ENCODE results near the gene RIPK3. TPM values are rescaled to one million over a fixed set of nuclear protein-coding genes. Genes with fewer than 3 reads are reported as not detected.
"Not testable (repeated sequence)": the region's sequence is repeated elsewhere in the genome, so short reads cannot be mapped to it uniquely, and the experiment has no call there.

The RIPK3 gene
- 14.4 TPM for polyA plus RNA-seq (2013)

- Histone ChIP-seq H3K27ac (ENCODE audit: insufficient read depth in 1 of 2, low read depth in 1 of 2, low read length in 2 of 2, poor library complexity in 1 of 2, severe bottlenecking in 2 of 2) (peak within 1 kb of the TSS in 1 of 2 experiments; percentile 53), H3K9me3 (ENCODE audit: control extremely low read depth in 1 of 5, control insufficient read depth in 4 of 5, insufficient read depth in 2 of 5, low read depth in 1 of 5, low read length in 4 of 5) (no peaks in the 10 kb centered on the region), H3K4me3 (ENCODE audit: control insufficient read depth in 1 of 7, extremely low read depth in 1 of 7, insufficient read depth in 4 of 7, low read depth in 2 of 7, low read length in 6 of 7) (peak within 1 kb of the TSS; percentile 43 to 91 (median 75)), H3K36me3 (ENCODE audit: control insufficient read depth in 4 of 4, insufficient read depth in 4 of 4, low read length in 3 of 4) (peaks cover 0 to 18% (median 9%) of the 10 kb centered on the region in 4 experiments), H3K4me1 (ENCODE audit: control extremely low read depth in 1 of 4, control insufficient read depth in 4 of 4, insufficient read depth in 4 of 4, low read length in 3 of 4) (peaks cover 7 to 40% (median 38%) of the 10 kb centered on the region in 4 experiments), H3K27me3 (replicated peaks in 2 of 5; ENCODE audit: control insufficient read depth in 4 of 5, insufficient read depth in 5 of 5, low read length in 4 of 5) (peaks cover 0 to 10% (median 2%) of the 10 kb centered on the region in 5 experiments)
- CTCF ChIA-PET, result interaction anchor here (0.7 to 21.7 kb wide), 19 partner anchors 7 to 93 kb away, joined by 3 to 488 read pairs (median 4); partner anchors contain the start of genes CBLN3, KHNYN and SDR39U1
- WGBS (ENCODE audit: insufficient coverage), result 5% methylated on average over 29 of the region's 51 CpGs
- POLR2A ChIA-PET, result interaction anchor here (0.6 to 1.4 kb wide), 2 partner anchors 8 to 88 kb away, joined by 3 to 4 read pairs; no protein-coding TSS in a partner anchor
- DNase-seq, result peak in 2 of 3 donors; percentile 62 to 74
Observed at GRCh38 chr14:24339284-24340151, at the start of gene RIPK3. Gene RIPK3, minus strand, starts transcription at chr14:24339991. Its CDS starts 165 bp downstream, at chr14:24339826.

- POLR2A ChIA-PET, result no interaction called here
- Histone ChIP-seq H3K9me3 (ENCODE audit: control extremely low read depth in 1 of 5, control insufficient read depth in 4 of 5, insufficient read depth in 2 of 5, low read depth in 1 of 5, low read length in 4 of 5) (no peaks in the 10 kb centered on the region), H3K4me1 (ENCODE audit: control extremely low read depth in 1 of 4, control insufficient read depth in 4 of 4, insufficient read depth in 4 of 4, low read length in 3 of 4) (peaks cover 6 to 42% (median 37%) of the 10 kb centered on the region in 4 experiments), H3K27ac (ENCODE audit: insufficient read depth in 1 of 2, low read depth in 1 of 2, low read length in 2 of 2, poor library complexity in 1 of 2, severe bottlenecking in 2 of 2) (no peak overlapping the region), H3K4me3 (ENCODE audit: control insufficient read depth in 1 of 7, extremely low read depth in 1 of 7, insufficient read depth in 4 of 7, low read depth in 2 of 7, low read length in 6 of 7) (no peak overlapping the region), H3K36me3 (ENCODE audit: control insufficient read depth in 4 of 4, insufficient read depth in 4 of 4, low read length in 3 of 4) (no peaks in the 10 kb centered on the region), H3K27me3 (replicated peaks in 2 of 5; ENCODE audit: control insufficient read depth in 4 of 5, insufficient read depth in 5 of 5, low read length in 4 of 5) (no peaks in the 10 kb centered on the region)
- CTCF ChIA-PET, result interaction anchor here (0.6 to 3.2 kb wide), 11 partner anchors 9 to 133 kb away, joined by 3 to 16 read pairs (median 4); partner anchors contain the start of gene KHNYN
- WGBS (ENCODE audit: insufficient coverage), result 84% methylated on average over 7 of the region's 11 CpGs
- no peak for DNase-seq
Observed at GRCh38 chr14:24389226-24389848, 49.5 kb upstream of the RIPK3 start.

GRCh38 chr14:24388474-24389179, 48.8 kb upstream of the RIPK3 start:
- Histone ChIP-seq H3K27me3 (replicated peaks in 2 of 5; ENCODE audit: control insufficient read depth in 4 of 5, insufficient read depth in 5 of 5, low read length in 4 of 5) (no peaks in the 10 kb centered on the region), H3K4me3 (ENCODE audit: control insufficient read depth in 1 of 7, extremely low read depth in 1 of 7, insufficient read depth in 4 of 7, low read depth in 2 of 7, low read length in 6 of 7) (no peak overlapping the region), H3K27ac (ENCODE audit: insufficient read depth in 1 of 2, low read depth in 1 of 2, low read length in 2 of 2, poor library complexity in 1 of 2, severe bottlenecking in 2 of 2) (no peak overlapping the region), H3K36me3 (ENCODE audit: control insufficient read depth in 4 of 4, insufficient read depth in 4 of 4, low read length in 3 of 4) (no peaks in the 10 kb centered on the region), H3K9me3 (ENCODE audit: control extremely low read depth in 1 of 5, control insufficient read depth in 4 of 5, insufficient read depth in 2 of 5, low read depth in 1 of 5, low read length in 4 of 5) (no peaks in the 10 kb centered on the region), H3K4me1 (ENCODE audit: control extremely low read depth in 1 of 4, control insufficient read depth in 4 of 4, insufficient read depth in 4 of 4, low read length in 3 of 4) (peaks cover 6 to 35% (median 30%) of the 10 kb centered on the region in 4 experiments)
- DNase-seq, result no peak
- ChIA-PET POLR2A (no interaction called here), CTCF (interaction anchor here (0.6 to 3.2 kb wide), 11 partner anchors 8 to 43 kb away, joined by 3 to 16 read pairs (median 5); partner anchors contain the start of gene KHNYN)
- WGBS (ENCODE audit: insufficient coverage), result 90% methylated on average over 2 of the region's 2 CpGs

GRCh38 chr14:24387579-24387978, 47.8 kb upstream of the RIPK3 start:
- H3K9me3 ChIP-seq (ENCODE audit: control extremely low read depth in 1 of 5, control insufficient read depth in 4 of 5, insufficient read depth in 2 of 5, low read depth in 1 of 5, low read length in 4 of 5); H3K4me3 ChIP-seq (ENCODE audit: control insufficient read depth in 1 of 7, extremely low read depth in 1 of 7, insufficient read depth in 4 of 7, low read depth in 2 of 7, low read length in 6 of 7); H3K27me3 ChIP-seq (replicated peaks in 2 of 5; ENCODE audit: control insufficient read depth in 4 of 5, insufficient read depth in 5 of 5, low read length in 4 of 5); H3K36me3 ChIP-seq (ENCODE audit: control insufficient read depth in 4 of 4, insufficient read depth in 4 of 4, low read length in 3 of 4); DNase-seq; H3K27ac ChIP-seq (ENCODE audit: insufficient read depth in 1 of 2, low read depth in 1 of 2, low read length in 2 of 2, poor library complexity in 1 of 2, severe bottlenecking in 2 of 2); POLR2A ChIA-PET: not testable (repeated sequence)
- H3K4me1 ChIP-seq (ENCODE audit: control extremely low read depth in 1 of 4, control insufficient read depth in 4 of 4, insufficient read depth in 4 of 4, low read length in 3 of 4), result peaks cover 6 to 29% (median 24%) of the 10 kb centered on the region in 4 experiments
- WGBS (ENCODE audit: insufficient coverage), result 100% methylated on average over 4 of the region's 5 CpGs
- CTCF ChIA-PET, result interaction anchor here (1.0 to 2.0 kb wide), 5 partner anchors 8 to 44 kb away, joined by 3 to 11 read pairs (median 6); no protein-coding TSS in a partner anchor

- ChIA-PET POLR2A (no interaction called here), CTCF (interaction anchor here (1.3 to 2.0 kb wide), 2 partner anchors 16 to 21 kb away, joined by 4 to 11 read pairs; no protein-coding TSS in a partner anchor)
- Histone ChIP-seq H3K4me1 (ENCODE audit: control extremely low read depth in 1 of 4, control insufficient read depth in 4 of 4, insufficient read depth in 4 of 4, low read length in 3 of 4) (peaks cover 6 to 23% (median 18%) of the 10 kb centered on the region in 4 experiments), H3K36me3 (ENCODE audit: control insufficient read depth in 4 of 4, insufficient read depth in 4 of 4, low read length in 3 of 4) (no peaks in the 10 kb centered on the region), H3K27ac (ENCODE audit: insufficient read depth in 1 of 2, low read depth in 1 of 2, low read length in 2 of 2, poor library complexity in 1 of 2, severe bottlenecking in 2 of 2) (no peak overlapping the region), H3K9me3 (ENCODE audit: control extremely low read depth in 1 of 5, control insufficient read depth in 4 of 5, insufficient read depth in 2 of 5, low read depth in 1 of 5, low read length in 4 of 5) (no peaks in the 10 kb centered on the region), H3K27me3 (replicated peaks in 2 of 5; ENCODE audit: control insufficient read depth in 4 of 5, insufficient read depth in 5 of 5, low read length in 4 of 5) (no peaks in the 10 kb centered on the region), H3K4me3 (ENCODE audit: control insufficient read depth in 1 of 7, extremely low read depth in 1 of 7, insufficient read depth in 4 of 7, low read depth in 2 of 7, low read length in 6 of 7) (no peak overlapping the region)
- 100% methylated on average over 1 of the region's 2 CpGs for WGBS (ENCODE audit: insufficient coverage)
- DNase-seq, result no peak
Observed at GRCh38 chr14:24387009-24387345, 47.2 kb upstream of the RIPK3 start.

GRCh38 chr14:24385524-24385923, 45.7 kb upstream of the RIPK3 start:
- Histone ChIP-seq H3K4me1 (ENCODE audit: control extremely low read depth in 1 of 4, control insufficient read depth in 4 of 4, insufficient read depth in 4 of 4, low read length in 3 of 4) (peaks cover 3 to 11% (median 6%) of the 10 kb centered on the region in 4 experiments), H3K27ac (ENCODE audit: insufficient read depth in 1 of 2, low read depth in 1 of 2, low read length in 2 of 2, poor library complexity in 1 of 2, severe bottlenecking in 2 of 2) (no peak overlapping the region), H3K27me3 (replicated peaks in 2 of 5; ENCODE audit: control insufficient read depth in 4 of 5, insufficient read depth in 5 of 5, low read length in 4 of 5) (no peaks in the 10 kb centered on the region), H3K9me3 (ENCODE audit: control extremely low read depth in 1 of 5, control insufficient read depth in 4 of 5, insufficient read depth in 2 of 5, low read depth in 1 of 5, low read length in 4 of 5) (no peaks in the 10 kb centered on the region), H3K36me3 (ENCODE audit: control insufficient read depth in 4 of 4, insufficient read depth in 4 of 4, low read length in 3 of 4) (no peaks in the 10 kb centered on the region), H3K4me3 (ENCODE audit: control insufficient read depth in 1 of 7, extremely low read depth in 1 of 7, insufficient read depth in 4 of 7, low read depth in 2 of 7, low read length in 6 of 7) (no peak overlapping the region)
- no peak for DNase-seq
- ChIA-PET CTCF (interaction anchor here (0.5 to 2.0 kb wide), 5 partner anchors 8 to 46 kb away, joined by 3 to 11 read pairs (median 5); no protein-coding TSS in a partner anchor), POLR2A (no interaction called here)
- WGBS (ENCODE audit: insufficient coverage), result 82% methylated on average over 3 of the region's 4 CpGs
